ENCODE results near the gene TRIP13. TPM values are rescaled to one million over a fixed set of nuclear protein-coding genes. Genes with fewer than 3 reads are reported as not detected.

The TRIP13 gene
- total RNA-seq, 1 donor from 2014 or later, result 11.9 TPM

- Mint-ChIP-seq H3K4me1 (ENCODE audit: low read depth) (no peaks in the 10 kb centered on the region), H3K9me3 (ENCODE audit: low read depth) (no peaks in the 10 kb centered on the region), H3K4me3 (ENCODE audit: low read depth) (no peak overlapping the region), H3K27ac (no peak overlapping the region), H3K27me3 (no peaks in the 10 kb centered on the region), H3K36me3 (ENCODE audit: insufficient read depth) (peaks cover 14% of the 10 kb centered on the region)
- TF ChIP-seq CTCF (IDR thresholded peaks at IDR 0.05; ENCODE audit: unreplicated experiment), result no peak
- no peak for DNase-seq (ENCODE audit: low spot score, unreplicated experiment)
Measured at GRCh38 chr5:864492-865167, 28.1 kb upstream of the TRIP13 start.

GRCh38 chr5:865168-865521 lies 27.5 kb upstream of the TRIP13 start:
- H3K9me3 Mint-ChIP-seq (ENCODE audit: low read depth), result no peaks in the 10 kb centered on the region
- no peaks in the 10 kb centered on the region for H3K27me3 Mint-ChIP-seq
- H3K4me1 Mint-ChIP-seq (ENCODE audit: low read depth), result no peaks in the 10 kb centered on the region
- DNase-seq (ENCODE audit: low spot score, unreplicated experiment), result no peak
- peaks cover 18% of the 10 kb centered on the region for H3K36me3 Mint-ChIP-seq (ENCODE audit: insufficient read depth)
- no peak overlapping the region for H3K27ac Mint-ChIP-seq
- H3K4me3 Mint-ChIP-seq (ENCODE audit: low read depth), result no peak overlapping the region
- TF ChIP-seq CTCF (IDR thresholded peaks at IDR 0.05; ENCODE audit: unreplicated experiment), result no peak

GRCh38 chr5:865771-866170 lies 26.9 kb upstream of the TRIP13 start:
- Mint-ChIP-seq H3K4me3 (ENCODE audit: low read depth) (no peak overlapping the region), H3K9me3 (ENCODE audit: low read depth) (no peaks in the 10 kb centered on the region), H3K27ac (no peak overlapping the region), H3K4me1 (ENCODE audit: low read depth) (no peaks in the 10 kb centered on the region), H3K27me3 (no peaks in the 10 kb centered on the region), H3K36me3 (ENCODE audit: insufficient read depth) (peaks cover 18% of the 10 kb centered on the region)
- DNase-seq (ENCODE audit: low spot score, unreplicated experiment), result no peak
- no peak for TF ChIP-seq CTCF (IDR thresholded peaks at IDR 0.05; ENCODE audit: unreplicated experiment)

GRCh38 chr5:867300-867870 lies 25.3 kb upstream of the TRIP13 start:
- Mint-ChIP-seq H3K27ac (no peak overlapping the region), H3K9me3 (ENCODE audit: low read depth) (no peaks in the 10 kb centered on the region), H3K4me1 (ENCODE audit: low read depth) (no peaks in the 10 kb centered on the region), H3K36me3 (ENCODE audit: insufficient read depth) (peaks cover 26% of the 10 kb centered on the region), H3K4me3 (ENCODE audit: low read depth) (no peak overlapping the region), H3K27me3 (no peaks in the 10 kb centered on the region)
- TF ChIP-seq CTCF (IDR thresholded peaks at IDR 0.05; ENCODE audit: unreplicated experiment), result no peak
- no peak for DNase-seq (ENCODE audit: low spot score, unreplicated experiment)

- Mint-ChIP-seq H3K36me3 (ENCODE audit: insufficient read depth) (peaks cover 26% of the 10 kb centered on the region), H3K4me3 (ENCODE audit: low read depth) (no peak overlapping the region), H3K27me3 (no peaks in the 10 kb centered on the region), H3K4me1 (ENCODE audit: low read depth) (peaks cover 6% of the 10 kb centered on the region), H3K27ac (no peak overlapping the region), H3K9me3 (ENCODE audit: low read depth) (no peaks in the 10 kb centered on the region)
- DNase-seq (ENCODE audit: low spot score, unreplicated experiment), result no peak
- no peak for TF ChIP-seq CTCF (IDR thresholded peaks at IDR 0.05; ENCODE audit: unreplicated experiment)
Measured at GRCh38 chr5:868428-869135, 24.1 kb upstream of the TRIP13 start.

Measured in progenitor cell of endocrine pancreas (in vitro differentiated cells).